Spleen (tissue), 7 donors: ENCODE measurements around the gene MYLK4.

Experiments used
- CTCF ChIP-seq, 11 experiments: fragments of 200-600 bp in 7 of 11; fragments of 450-650 bp in 4 of 11; sonication (generic) in 4 of 11; IDR thresholded peaks in 8 of 11; conservative IDR thresholded peaks in 3 of 11; 1 replicate in 7 of 11; 2 replicates in 4 of 11; pipeline versions ENCODE4 v1.4.0 to v1.8.0; 2016 to 2021; ENCODE audit warnings: antibody characterized with exemption in 11 of 11, inconsistent platforms in 4 of 11, mild to moderate bottlenecking in 1 of 11
- POLR2A ChIP-seq, 3 donors: fragments of 450-650 bp; IDR thresholded peaks; one replicate each; pipeline ENCODE4 v1.5.1; 2017; ENCODE audit warnings: antibody characterized with exemption in 3 of 3, mild to moderate bottlenecking in 1 of 3
- POLR2AphosphoS5 ChIP-seq, 3 donors: sonication (generic); formaldehyde crosslinking; IDR thresholded peaks; one replicate each; pipeline ENCODE4 v1.5.1; 2017; ENCODE audit warnings: antibody characterized with exemption in 3 of 3
- donor health status: DM: no; HTN: no; CAD: no; lungs with moderate emphysema.
- donor health status: DM: no; HTN: no; CAD: no.
- donor health status: DM: no; HTN: no; CAD: no.

- TF ChIP-seq POLR2AphosphoS5 (IDR thresholded peaks at IDR 0.05) (no peak), CTCF (IDR thresholded peaks at IDR 0.05 in 8 of 11, conservative IDR thresholded peaks at IDR 0.05 in 3 of 11) (no peak), POLR2A (IDR thresholded peaks at IDR 0.05) (no peak)
Measured at GRCh38 chr6:2750832-2751231, at the start of gene MYLK4.
